HG03521 (cell line): Measurements from ENCODE around the gene CADM3.

Experiments
- ATAC-seq: cut with Tn5 transposase; IDR thresholded peaks from one replicate; pipeline ENCODE4 v1.9.1; 2021; ENCODE audit warnings: mild to moderate bottlenecking, moderate library complexity; ENCODE audit not compliant: unreplicated experiment

CADM3 gene

GRCh38 chr1:159204161-159205141 is 33.0 kb downstream of the CADM3 start, which contains the start of gene ACKR1:
TSS of gene ACKR1 (plus strand) at chr1:159204875. CDS start at chr1:159204960, 85 bp downstream.
- no peak for ATAC-seq

- no peak for ATAC-seq
Measured at GRCh38 chr1:159205225-159205624, 33.8 kb downstream of the CADM3 start.

- no peak for ATAC-seq
Measured at GRCh38 chr1:159206110-159206509, 34.7 kb downstream of the CADM3 start.

- no peak for ATAC-seq
Measured at GRCh38 chr1:159207080-159207479, 35.7 kb downstream of the CADM3 start.

- ATAC-seq, result no peak
Measured at GRCh38 chr1:159207774-159208173, 36.4 kb downstream of the CADM3 start.

GRCh38 chr1:159208175-159208825 is 36.9 kb downstream of the CADM3 start:
- ATAC-seq, result no peak

GRCh38 chr1:159209061-159209460 is 37.6 kb downstream of the CADM3 start:
- no peak for ATAC-seq

GRCh38 chr1:159211331-159212136 is 40.1 kb downstream of the CADM3 start:
- no peak for ATAC-seq

- no peak for ATAC-seq
Measured at GRCh38 chr1:159212596-159212995, 41.2 kb downstream of the CADM3 start.

GRCh38 chr1:159214149-159214760 is 42.8 kb downstream of the CADM3 start:
- ATAC-seq, result no peak

GRCh38 chr1:159218649-159219636 is 47.5 kb downstream of the CADM3 start:
- ATAC-seq, result no peak

- no peak for ATAC-seq
Measured at GRCh38 chr1:159222075-159222865, 50.9 kb downstream of the CADM3 start.

GRCh38 chr1:159223004-159223403 is 51.6 kb downstream of the CADM3 start:
- no peak for ATAC-seq

GRCh38 chr1:159228554-159228953 is 57.1 kb downstream of the CADM3 start:
- ATAC-seq, result no peak

GRCh38 chr1:159229260-159229885 is 58.0 kb downstream of the CADM3 start:
- no peak for ATAC-seq

GRCh38 chr1:159229896-159230295 is 58.5 kb downstream of the CADM3 start:
- ATAC-seq, result no peak

- ATAC-seq, result peak; percentile 78
Measured at GRCh38 chr1:159239551-159240220, 68.3 kb downstream of the CADM3 start.

- no peak for ATAC-seq
Measured at GRCh38 chr1:159247266-159247665, 75.9 kb downstream of the CADM3 start.
